SIG-M5 treated with dmso at 0.1 percent for 504 hours (cell line): ENCODE measurements around the gene AKR1A1.

Source experiments
- DNase-seq: peaks from one replicate; lab custom pipeline; 2025; ENCODE audit not compliant: unreplicated experiment; lab: John Stamatoyannopoulos, UW

Gene AKR1A1

DNA sequence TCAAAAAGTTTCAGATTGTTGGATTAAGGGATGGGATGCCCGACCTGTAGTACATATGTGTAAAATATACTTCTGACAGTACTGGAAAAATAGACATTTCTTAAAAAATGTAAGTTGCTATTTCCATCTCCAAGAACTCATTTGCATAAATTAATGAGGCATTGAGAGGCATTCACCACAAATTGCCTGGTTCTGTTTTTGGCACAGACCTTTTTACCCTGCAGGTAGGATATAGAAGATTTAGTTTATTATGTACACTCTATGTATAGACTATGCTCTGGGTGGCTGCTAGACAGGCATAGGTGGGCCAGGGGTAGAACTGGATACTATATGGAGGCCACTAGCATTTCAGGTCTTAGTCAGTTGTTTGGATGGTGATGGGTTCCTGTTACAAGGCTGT lies 65.3 kb downstream of the AKR1A1 start:
- no peak for DNase-seq

- DNase-seq: no peak
Measured at GRCh38 chr1:45617618-45618017, 67.0 kb downstream of the AKR1A1 start.

GRCh38 chr1:45619149-45619921 lies 68.7 kb downstream of the AKR1A1 start:
- no peak for DNase-seq
